Omental fat pad (tissue), 4 donors: ENCODE results near the gene ZNF593OS. TPM values are rescaled to one million over a fixed set of nuclear protein-coding genes. Genes with fewer than 3 reads are reported as not detected.
A peak's percentile ranks its signal among the peaks of the same experiment; 100 is the strongest.

ENCODE experiments used
- ATAC-seq: fragments of 150-250 bp; one replicate; pipeline ENCODE4 v1.9.1; 2016; ENCODE audit warnings: mild to moderate bottlenecking, moderate library complexity; ENCODE audit not compliant: low FRiP score
- DNase-seq: peaks from one replicate; pipeline ENCODE4 v3.0.0-alpha.2; 2019; ENCODE audit warnings: low spot score
- CTCF ChIP-seq, 3 donors: fragments of 450-650 bp; IDR thresholded peaks; one replicate each; pipeline ENCODE4 v1.5.1; 2016 to 2017; ENCODE audit warnings: antibody characterized with exemption in 3 of 3, mild to moderate bottlenecking in 3 of 3, moderate library complexity in 2 of 3
- total RNA-seq, 4 donors: library from RNA; depleted of rRNA; stranded (reverse); fragments of >200 nt; gene quantifications; one replicate each; pipeline ENCODE4 v1.1.0, GENCODE V29; 2016

The ZNF593OS gene
- total RNA-seq, 4 donors from 2014 or later: not detected

DNA sequence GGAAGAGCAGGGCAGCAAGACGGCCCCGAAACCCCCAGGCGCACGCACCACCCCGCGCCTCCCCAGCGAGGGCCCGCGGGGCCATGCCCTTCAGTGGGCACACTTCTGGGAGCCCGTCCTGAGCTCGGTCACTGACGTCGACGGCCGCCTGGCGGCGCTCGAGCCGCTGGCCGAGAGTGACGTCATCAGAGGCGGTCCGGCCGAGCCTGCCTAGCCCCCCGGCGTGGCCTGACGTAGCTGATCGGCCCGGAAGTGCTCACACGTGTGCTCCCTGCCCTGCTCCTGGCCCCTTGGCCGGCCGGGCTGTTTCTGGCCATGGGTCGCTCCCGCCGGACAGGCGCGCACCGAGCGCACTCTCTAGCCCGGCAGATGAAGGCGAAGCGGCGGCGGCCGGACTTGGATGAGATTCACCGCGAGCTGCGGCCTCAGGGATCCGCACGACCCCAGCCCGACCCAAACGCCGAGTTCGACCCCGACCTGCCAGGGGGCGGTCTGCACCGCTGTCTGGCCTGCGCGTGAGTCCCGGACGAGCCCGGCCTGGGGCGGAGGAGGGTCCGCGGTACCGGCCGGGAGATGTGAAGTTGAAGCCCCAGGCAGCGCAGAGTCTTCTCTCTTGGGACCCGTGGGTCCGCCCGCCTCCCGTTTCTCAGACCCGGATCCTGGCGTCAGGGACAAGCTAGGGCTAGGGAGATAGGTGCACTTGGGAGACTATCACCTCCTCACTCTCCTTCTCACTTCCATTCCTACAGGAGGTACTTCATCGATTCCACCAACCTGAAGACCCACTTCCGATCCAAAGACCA is 1.8 kb downstream of the ZNF593OS start, which contains the start of gene ZNF593:
Gene ZNF593, plus strand, starts transcription at position 240 of the 803 bp plus-strand sequence. Its CDS starts 76 bp downstream, at position 316.
- peak in 1 of 3 donors; percentile 82 for TF ChIP-seq CTCF (IDR thresholded peaks at IDR 0.05)
- DNase-seq: peak; percentile 68
- ATAC-seq: peak; percentile 96

- ATAC-seq (no peak), DNase-seq (no peak)
- TF ChIP-seq CTCF (IDR thresholded peaks at IDR 0.05): no peak
These were observed 2.5 kb downstream of the ZNF593OS start for GRCh38 chr1:26169198-26169554.

GRCh38 chr1:26168410-26169197 is 3.0 kb downstream of the ZNF593OS start, which contains the start of gene C1orf232:
Gene C1orf232 (minus strand): TSS chr1:26168963. CDS start chr1:26168499, 464 bp downstream.
- DNase-seq (no peak), ATAC-seq (no peak)
- no peak for TF ChIP-seq CTCF (IDR thresholded peaks at IDR 0.05)

DNA sequence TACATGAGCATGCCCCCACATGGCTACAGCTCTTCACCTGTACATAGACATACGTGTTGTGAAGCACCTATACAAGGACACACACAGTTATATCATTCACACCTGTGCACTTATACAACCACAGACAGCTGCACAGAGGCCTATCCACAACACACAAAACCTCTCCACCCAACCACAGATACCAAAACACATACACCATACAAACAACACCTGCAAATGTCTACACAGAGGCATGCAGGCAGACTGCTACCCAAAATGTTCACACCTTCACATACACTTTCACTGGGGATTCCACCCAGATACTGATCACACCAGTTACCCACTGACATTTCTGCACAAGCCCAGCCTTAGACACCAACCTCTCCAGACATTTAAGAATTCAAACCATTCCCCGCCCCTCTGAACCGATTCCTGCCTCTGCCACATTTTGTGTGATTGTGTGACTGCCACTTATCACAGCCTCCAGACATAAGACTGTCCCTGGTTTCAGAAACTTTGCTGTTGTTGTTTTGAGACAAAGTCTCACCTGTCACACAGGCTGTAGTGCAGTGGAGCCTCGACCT is 4.8 kb downstream of the ZNF593OS start:
- TF ChIP-seq CTCF (IDR thresholded peaks at IDR 0.05): no peak
- DNase-seq (no peak), ATAC-seq (no peak)

DNA sequence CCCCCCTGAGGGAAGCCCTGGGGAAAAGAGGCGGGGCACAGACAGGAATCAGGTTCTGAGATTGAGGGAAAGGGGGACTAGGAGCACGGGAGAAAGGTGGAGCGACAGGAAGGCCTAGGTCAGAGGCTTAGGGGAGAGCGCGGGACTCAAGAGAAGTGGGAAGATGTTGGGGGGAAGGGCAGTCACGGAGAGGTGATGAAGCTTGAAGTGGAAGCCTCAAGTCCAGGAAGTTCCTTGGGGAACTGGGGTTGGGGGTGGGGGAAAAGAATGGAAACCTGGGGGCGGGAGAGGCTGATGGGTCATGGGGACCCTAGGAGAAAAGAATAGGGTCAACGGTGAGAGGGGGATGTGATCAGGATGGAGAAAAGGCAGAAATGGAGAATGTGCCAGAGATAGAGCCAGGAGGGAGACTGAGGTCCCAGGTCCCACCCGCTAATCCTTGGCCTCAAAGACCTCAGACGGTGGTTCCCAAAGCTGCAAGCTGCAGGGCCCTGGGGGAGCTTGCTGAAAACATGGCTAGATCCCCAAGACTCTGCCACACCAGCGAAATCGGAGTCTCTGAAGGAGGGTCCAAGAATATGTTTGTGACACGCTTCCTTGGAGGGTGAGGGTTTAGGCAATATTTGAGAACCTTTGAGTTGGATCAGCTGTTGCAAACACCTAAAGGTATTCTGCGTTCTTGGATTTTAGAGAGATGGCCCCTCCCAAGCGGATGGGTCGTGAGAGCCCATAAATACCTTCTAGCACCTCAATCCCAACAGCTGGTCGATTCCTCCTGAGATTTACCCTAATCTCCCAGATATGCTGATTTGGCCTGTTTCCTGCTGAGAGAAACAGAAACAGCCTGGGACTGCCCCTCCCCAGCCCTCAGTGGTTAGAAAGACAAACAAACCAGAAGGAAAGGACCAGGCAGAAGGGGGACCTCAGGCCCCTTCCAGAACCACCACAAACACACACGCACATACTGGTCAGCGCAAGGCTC is 6.5 kb downstream of the ZNF593OS start:
- DNase-seq (no peak), ATAC-seq (no peak)
- TF ChIP-seq CTCF (IDR thresholded peaks at IDR 0.05): no peak
